ENCODE results near the gene HES4. TPM values are rescaled to one million over a fixed set of nuclear protein-coding genes. Genes with fewer than 3 reads are reported as not detected.

Gene HES4
- total and polyA plus RNA-seq, 7 donors = 2.3 to 21.8 (median 12.3) TPM

DNA sequence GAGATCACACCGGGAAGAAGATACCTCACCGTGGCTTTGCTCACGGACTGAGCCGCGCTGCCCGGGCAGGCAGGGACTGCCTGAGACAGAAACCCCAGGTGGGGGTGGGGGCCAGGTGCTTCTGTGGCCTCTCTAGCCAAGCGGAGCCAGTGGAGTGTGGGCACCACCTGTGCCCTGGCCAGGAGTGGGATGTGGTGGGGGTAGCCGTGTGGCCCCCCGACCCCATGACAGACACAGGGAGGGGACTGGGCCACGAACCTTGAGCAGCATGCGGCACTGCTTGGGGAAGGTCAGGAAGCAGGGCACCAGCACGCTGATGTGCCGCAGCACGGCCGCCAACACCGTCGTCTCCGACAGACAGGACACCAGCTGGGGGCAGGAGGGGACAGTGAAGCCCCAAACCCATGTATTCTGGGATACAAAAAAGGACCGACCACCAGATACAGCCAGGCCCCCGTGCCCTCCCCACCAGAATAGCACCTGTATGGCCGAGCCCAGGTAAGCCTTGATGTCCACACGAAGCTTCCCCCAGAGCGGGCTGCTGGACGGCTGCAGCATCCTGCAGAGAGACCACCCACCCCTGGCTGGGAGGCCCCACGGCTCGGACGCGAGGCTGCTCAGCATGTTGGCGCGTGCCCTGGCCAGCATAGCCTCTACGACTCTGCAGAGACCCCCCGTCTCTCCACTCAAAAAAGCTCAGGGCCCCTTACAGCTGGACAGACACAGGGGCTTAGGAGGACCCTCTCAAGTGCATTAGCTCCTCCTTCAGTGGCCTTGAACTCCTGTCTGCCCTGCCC lies 46.2 kb downstream of the HES4 start:
- H3K27me3 ChIP-seq (ENCODE audit: insufficient read depth in 3 of 3, low read length in 2 of 3) = no peaks in the 10 kb centered on the region
- DNase-seq = no peak
- no peak overlapping the region for H3K4me3 ChIP-seq
- WGBS, 3 donors = 86 to 89% (median 88%) methylated on average over 32 of the region's 32 CpGs
- intact Hi-C loops (cut with DNase I) = no loop called here
- peaks cover 11% of the 10 kb centered on the region for H3K4me1 ChIP-seq
- TF ChIP-seq, protein P1, sequence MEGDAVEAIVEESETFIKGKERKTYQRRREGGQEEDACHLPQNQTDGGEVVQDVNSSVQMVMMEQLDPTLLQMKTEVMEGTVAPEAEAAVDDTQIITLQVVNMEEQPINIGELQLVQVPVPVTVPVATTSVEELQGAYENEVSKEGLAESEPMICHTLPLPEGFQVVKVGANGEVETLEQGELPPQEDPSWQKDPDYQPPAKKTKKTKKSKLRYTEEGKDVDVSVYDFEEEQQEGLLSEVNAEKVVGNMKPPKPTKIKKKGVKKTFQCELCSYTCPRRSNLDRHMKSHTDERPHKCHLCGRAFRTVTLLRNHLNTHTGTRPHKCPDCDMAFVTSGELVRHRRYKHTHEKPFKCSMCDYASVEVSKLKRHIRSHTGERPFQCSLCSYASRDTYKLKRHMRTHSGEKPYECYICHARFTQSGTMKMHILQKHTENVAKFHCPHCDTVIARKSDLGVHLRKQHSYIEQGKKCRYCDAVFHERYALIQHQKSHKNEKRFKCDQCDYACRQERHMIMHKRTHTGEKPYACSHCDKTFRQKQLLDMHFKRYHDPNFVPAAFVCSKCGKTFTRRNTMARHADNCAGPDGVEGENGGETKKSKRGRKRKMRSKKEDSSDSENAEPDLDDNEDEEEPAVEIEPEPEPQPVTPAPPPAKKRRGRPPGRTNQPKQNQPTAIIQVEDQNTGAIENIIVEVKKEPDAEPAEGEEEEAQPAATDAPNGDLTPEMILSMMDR (IDR thresholded peaks at IDR 0.05) = no peak
- no peak overlapping the region for H3K27ac ChIP-seq
- no peak for ATAC-seq
- H3K9me3 ChIP-seq = no peaks in the 10 kb centered on the region
- H3K36me3 ChIP-seq (ENCODE audit: insufficient read depth in 1 of 2, low read depth in 1 of 2) = peaks cover 8 to 81% of the 10 kb centered on the region in 2 donors

DNA sequence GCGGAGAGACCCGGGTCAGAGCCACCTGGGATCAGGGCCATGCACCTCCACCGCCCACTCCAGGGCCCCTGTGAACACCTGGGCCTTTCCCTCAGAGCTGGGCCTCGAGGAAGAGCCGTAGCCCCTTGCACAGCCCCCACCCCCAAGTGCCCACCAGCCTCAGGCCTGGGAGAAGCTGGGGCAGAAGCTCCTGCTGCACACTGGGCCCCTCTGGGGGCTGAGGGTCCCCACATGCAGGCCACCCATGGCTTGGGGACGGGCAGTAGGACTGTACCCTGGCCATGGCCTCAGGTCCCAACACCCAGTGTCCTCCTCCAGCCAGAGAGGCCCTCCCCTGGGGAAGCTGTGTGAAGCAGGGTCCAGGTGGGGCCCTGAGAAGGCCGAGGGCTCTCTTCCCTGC lies 47.3 kb downstream of the HES4 start:
- H3K4me1 ChIP-seq = peaks cover 4% of the 10 kb centered on the region
- H3K9me3 ChIP-seq = no peaks in the 10 kb centered on the region
- no peak overlapping the region for H3K27ac ChIP-seq
- H3K4me3 ChIP-seq = no peak overlapping the region
- no peaks in the 10 kb centered on the region for H3K27me3 ChIP-seq (ENCODE audit: insufficient read depth in 3 of 3, low read length in 2 of 3)
- H3K36me3 ChIP-seq (ENCODE audit: insufficient read depth in 1 of 2, low read depth in 1 of 2) = peaks cover 8 to 92% of the 10 kb centered on the region in 2 donors
- intact Hi-C loops (cut with DNase I) = no loop called here
- no peak for DNase-seq
- ATAC-seq = no peak
- WGBS, 3 donors = 78 to 85% (median 82%) methylated on average over 7 of the region's 7 CpGs
- TF ChIP-seq, protein P1 (IDR thresholded peaks at IDR 0.05) = no peak

DNA sequence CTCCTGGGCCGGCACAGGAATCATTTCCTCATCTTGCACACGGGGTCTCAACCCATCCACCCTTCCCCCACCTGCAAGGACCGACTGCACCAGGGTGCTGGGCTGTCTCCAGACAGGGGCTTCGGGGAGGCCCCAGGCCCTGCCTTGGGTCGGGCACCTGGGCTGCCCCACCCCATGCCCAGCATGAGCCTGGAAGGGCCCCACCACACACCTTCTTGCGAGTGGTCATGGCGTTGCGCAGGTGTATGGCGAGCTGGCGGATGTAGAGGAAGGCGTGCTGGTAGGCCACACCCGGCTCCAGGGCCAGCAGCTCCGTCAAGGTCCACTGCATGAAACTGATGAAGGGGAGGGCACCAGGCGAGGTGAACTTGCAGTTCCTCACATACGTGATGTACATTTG lies 47.7 kb downstream of the HES4 start:
- intact Hi-C loops (cut with DNase I) = no loop called here
- Histone ChIP-seq H3K27ac (no peak overlapping the region), H3K27me3 (ENCODE audit: insufficient read depth in 3 of 3, low read length in 2 of 3) (no peaks in the 10 kb centered on the region), H3K4me1 (peaks cover under 1% of the 10 kb centered on the region), H3K9me3 (no peaks in the 10 kb centered on the region), H3K36me3 (ENCODE audit: insufficient read depth in 1 of 2, low read depth in 1 of 2) (peaks cover 8 to 96% of the 10 kb centered on the region in 2 donors), H3K4me3 (no peak overlapping the region)
- DNase-seq (no peak), ATAC-seq (no peak)
- TF ChIP-seq, protein P1 (IDR thresholded peaks at IDR 0.05) = no peak
- WGBS, 3 donors = 92% methylated on average over 14 to 15 of the region's 15 CpGs

DNA sequence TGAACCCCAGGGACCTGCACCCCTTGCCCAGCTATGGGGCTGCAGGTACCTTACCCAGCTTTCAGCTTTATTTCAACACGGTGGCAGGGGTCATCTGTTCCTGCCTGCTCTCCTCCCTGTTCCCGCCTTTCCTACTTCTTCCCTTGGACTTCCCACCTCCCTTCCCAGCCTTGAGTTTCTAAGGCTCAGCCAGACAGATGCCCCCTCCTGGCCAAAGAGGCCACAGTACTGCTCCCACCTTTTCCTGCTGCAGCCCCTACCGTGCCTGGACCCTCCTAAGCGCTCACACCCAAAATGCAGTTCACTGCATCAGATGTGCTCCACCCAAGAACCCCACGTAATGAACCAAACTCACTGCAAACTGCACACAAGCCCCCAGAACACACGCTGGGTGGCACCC lies 48.5 kb downstream of the HES4 start:
- 69 to 73% (median 71%) methylated on average over 6 of the region's 6 CpGs for WGBS, 3 donors
- ATAC-seq (peak in 1 of 4 donors; percentile 16), DNase-seq (no peak)
- H3K27me3 ChIP-seq (ENCODE audit: insufficient read depth in 3 of 3, low read length in 2 of 3) = no peaks in the 10 kb centered on the region
- H3K36me3 ChIP-seq (ENCODE audit: insufficient read depth in 1 of 2, low read depth in 1 of 2) = peaks cover 8 to 98% of the 10 kb centered on the region in 2 donors
- no peak overlapping the region for H3K27ac ChIP-seq
- intact Hi-C loops (cut with DNase I) = no loop called here
- TF ChIP-seq, protein P1 (IDR thresholded peaks at IDR 0.05) = peak; percentile 6
- H3K9me3 ChIP-seq = no peaks in the 10 kb centered on the region
- H3K4me3 ChIP-seq = no peak overlapping the region
- H3K4me1 ChIP-seq = no peaks in the 10 kb centered on the region

All from psoas muscle (tissue), 8 donors.